Fibroblast of the aortic adventitia (primary cell): ENCODE results near the gene PACS2. TPM values are rescaled to one million over a fixed set of nuclear protein-coding genes. Genes with fewer than 3 reads are reported as not detected.

Experiments used
- DNase-seq: peaks from one replicate; pipeline ENCODE4 v3.0.0-alpha.2; 2010; ENCODE audit warnings: low read depth
- H3K4me3 ChIP-seq: 2 replicates; pipeline ENCODE4 v1.5.1; 2011; ENCODE audit warnings: low read depth, mild to moderate bottlenecking, control low read depth, low read length, moderate library complexity
- CTCF ChIP-seq: IDR thresholded peaks from 2 replicates; pipeline ENCODE4 v1.5.1; 2011; ENCODE audit warnings: mild to moderate bottlenecking, low read length, control low read depth, inconsistent platforms; ENCODE audit not compliant: insufficient read depth
- total RNA-seq: library from RNA; depleted of rRNA; stranded (reverse); fragments of >200 nt; gene quantifications from 2 replicates; pipeline ENCODE4 v1.2.3, GENCODE V29; 2012; ENCODE audit warnings: low replicate concordance

PACS2 gene
- total RNA-seq, 1 donor: 48.6 TPM

- DNase-seq: no peak
- H3K4me3 ChIP-seq: no peak overlapping the region
- no peak for TF ChIP-seq CTCF
Measured at GRCh38 chr14:105337966-105338741, 23.6 kb downstream of the PACS2 start.

DNA sequence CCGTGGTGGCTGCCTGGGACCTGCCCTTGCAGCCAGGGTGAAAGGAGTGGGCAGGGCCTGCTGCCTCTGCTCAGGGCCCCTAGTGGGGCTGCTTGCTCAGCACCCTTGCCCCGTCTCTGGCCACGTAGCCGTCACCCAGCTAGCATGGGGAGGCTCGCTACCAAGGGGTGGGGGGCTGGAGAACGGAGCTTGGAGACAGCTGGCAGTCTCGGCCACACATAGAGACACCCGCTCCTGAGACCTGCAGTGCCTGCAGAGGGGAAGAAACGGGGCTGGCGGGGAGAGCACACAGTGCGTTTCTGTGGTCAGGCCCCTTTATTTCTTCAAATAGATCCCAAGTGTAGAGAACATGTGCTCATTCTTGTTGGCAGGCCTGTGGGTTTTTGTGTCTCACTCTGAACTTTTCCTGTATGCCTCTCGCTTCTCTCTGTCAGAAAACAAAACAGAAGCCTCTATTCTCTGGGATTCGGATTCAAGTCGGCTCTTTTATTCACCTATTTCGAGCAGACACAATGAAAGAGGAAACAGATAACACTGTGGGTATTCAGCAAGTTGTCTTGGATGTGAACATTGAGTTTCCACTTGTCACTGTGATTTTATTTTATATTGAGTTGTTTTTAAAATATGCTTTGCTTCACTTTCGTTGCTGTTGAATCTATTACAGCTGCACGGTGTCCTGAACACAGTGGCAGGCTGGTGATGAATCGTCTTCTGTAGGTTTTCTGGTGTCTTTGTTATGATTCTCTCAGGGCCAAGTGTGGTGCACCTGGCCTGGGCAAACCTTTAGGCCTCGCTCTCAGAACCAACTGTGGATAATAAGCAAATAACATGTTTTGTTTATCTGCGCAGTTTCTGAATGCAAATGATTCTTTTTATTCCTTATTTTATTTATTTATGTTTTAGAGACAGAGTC, 26.5 kb downstream of the PACS2 start:
- TF ChIP-seq CTCF: no peak
- H3K4me3 ChIP-seq: no peak overlapping the region
- DNase-seq: peak; percentile 46

DNA sequence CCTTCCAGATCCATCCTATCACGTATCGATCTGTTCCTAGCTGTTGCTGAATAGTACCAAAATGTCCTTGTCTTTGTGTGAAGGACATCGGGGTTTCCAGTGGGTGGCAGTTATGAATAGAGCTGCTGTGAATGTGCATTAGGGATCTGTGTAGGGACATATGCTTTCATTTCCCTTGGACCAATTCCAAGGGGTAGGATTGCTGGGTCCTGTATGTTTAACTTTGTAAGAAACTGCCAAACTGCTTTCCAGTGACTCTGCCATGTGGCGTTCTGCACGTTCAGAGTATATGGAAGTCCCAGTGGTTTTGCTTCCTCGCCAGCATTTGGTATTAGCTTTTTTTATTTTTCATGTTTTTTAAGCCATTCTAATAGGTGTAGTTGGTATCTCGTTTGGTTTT, 28.6 kb downstream of the PACS2 start:
- no peak for TF ChIP-seq CTCF
- no peak for DNase-seq
- no peak overlapping the region for H3K4me3 ChIP-seq

- no peak for TF ChIP-seq CTCF
- no peak for DNase-seq
- H3K4me3 ChIP-seq: no peak overlapping the region
Measured at GRCh38 chr14:105346200-105346533, 31.6 kb downstream of the PACS2 start.

DNA sequence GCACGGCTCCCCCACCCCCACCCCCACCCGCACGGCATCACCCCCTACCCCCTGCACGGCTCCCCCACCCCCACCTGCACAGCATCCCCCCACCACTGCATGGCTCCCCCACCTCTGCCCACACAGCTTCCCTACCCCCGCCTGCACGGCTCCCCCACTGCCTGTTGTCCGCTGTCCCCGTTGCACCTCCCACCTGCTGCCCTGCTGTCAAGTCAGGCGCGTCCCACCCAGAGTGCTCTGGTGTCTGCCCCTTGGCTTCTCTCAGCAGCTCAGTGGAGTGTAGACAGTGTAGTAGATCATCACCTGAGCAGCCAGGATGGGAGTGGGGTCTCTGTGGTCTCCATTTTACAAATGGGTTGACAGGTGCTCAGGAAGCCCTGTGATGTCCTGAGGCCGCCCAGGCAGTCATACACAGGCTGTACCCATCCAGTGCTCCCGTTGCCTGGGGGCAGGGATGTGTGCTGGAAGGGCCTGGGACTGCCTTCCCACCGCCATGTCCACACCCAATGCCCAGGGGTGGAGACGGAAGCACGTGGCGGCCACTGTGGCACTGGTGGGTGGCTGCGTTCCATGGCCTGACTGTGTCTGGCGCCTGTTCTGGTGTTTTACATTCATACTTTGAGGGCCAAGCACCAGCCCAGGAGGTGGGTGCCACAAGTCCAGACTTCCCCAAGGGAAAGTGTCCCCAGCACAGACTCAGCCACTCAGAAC, 32.5 kb downstream of the PACS2 start:
- TF ChIP-seq CTCF: no peak
- no peak for DNase-seq

DNA sequence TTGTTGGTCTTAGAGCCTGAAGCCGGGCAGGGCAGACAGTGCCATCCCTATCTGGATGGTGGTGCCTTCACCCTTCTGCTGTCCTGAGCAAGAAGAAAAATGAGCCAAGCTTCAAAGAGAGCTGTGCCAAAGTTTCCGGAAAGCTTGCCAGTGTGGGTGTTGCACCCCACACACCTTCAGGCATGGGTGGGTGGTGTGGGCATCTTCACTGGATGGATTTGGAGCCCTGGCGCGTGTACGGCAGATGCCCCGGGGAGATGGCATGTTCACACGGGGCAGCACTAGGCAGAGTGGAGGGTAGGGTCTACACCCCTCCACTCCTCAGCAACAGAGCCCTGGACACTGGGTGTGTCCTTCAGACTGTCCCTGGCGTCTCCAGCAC, 33.0 kb downstream of the PACS2 start:
- no peak for DNase-seq
- no peak for TF ChIP-seq CTCF
- H3K4me3 ChIP-seq: no peak overlapping the region

More for the DNA sequence above, 32.5 kb downstream of the PACS2 start:
- no peak overlapping the region for H3K4me3 ChIP-seq
